ENCODE data around the gene HOXC6.

Gene HOXC6

GRCh38 chr12:53990311-53991076, 37.7 kb upstream of the HOXC6 start:
- DNase-seq: peak; percentile 69

- DNase-seq: peak; percentile 81
Measured at GRCh38 chr12:53991077-53991460, 37.2 kb upstream of the HOXC6 start.

GRCh38 chr12:53992377-53992889, 35.8 kb upstream of the HOXC6 start:
- no peak for DNase-seq

- no peak for DNase-seq
Measured at GRCh38 chr12:53993162-53994008, 34.9 kb upstream of the HOXC6 start.

GRCh38 chr12:53994009-53994263, 34.3 kb upstream of the HOXC6 start:
- no peak for DNase-seq

GRCh38 chr12:53994264-53995001, 33.8 kb upstream of the HOXC6 start:
- DNase-seq: no peak

GRCh38 chr12:53995002-53995377, 33.2 kb upstream of the HOXC6 start:
- no peak for DNase-seq

GRCh38 chr12:53995378-53996239, 32.6 kb upstream of the HOXC6 start:
- peak; percentile 82 for DNase-seq

GRCh38 chr12:53996240-53997203, 31.7 kb upstream of the HOXC6 start:
- no peak for DNase-seq

GRCh38 chr12:53997204-53998109, 30.8 kb upstream of the HOXC6 start:
- DNase-seq: no peak

- DNase-seq: no peak
Measured at GRCh38 chr12:53998110-53998899, 29.9 kb upstream of the HOXC6 start.

- DNase-seq: no peak
Measured at GRCh38 chr12:53998900-53999236, 29.4 kb upstream of the HOXC6 start.

- peak; percentile 94 for DNase-seq
Measured at GRCh38 chr12:53999559-54000115, 28.6 kb upstream of the HOXC6 start.

GRCh38 chr12:54000116-54001114, 27.8 kb upstream of the HOXC6 start, which contains the start of gene HOXC9:
Gene HOXC9, plus strand, starts transcription at chr12:54000161. Its CDS starts 28 bp downstream, at chr12:54000189.
- DNase-seq: no peak

- no peak for DNase-seq
Measured at GRCh38 chr12:54001283-54002187, 26.7 kb upstream of the HOXC6 start.

GRCh38 chr12:54002278-54002914, 25.8 kb upstream of the HOXC6 start:
- no peak for DNase-seq
